Astrocyte (in vitro differentiated cells and primary cell): ENCODE data around the gene DSCAM. TPM values are rescaled to one million over a fixed set of nuclear protein-coding genes. Genes with fewer than 3 reads are reported as not detected.
A peak's percentile ranks its signal among the peaks of the same experiment; 100 is the strongest.
"Not testable (repeated sequence)": the region's sequence is repeated elsewhere in the genome, so short reads cannot be mapped to it uniquely, and the experiment has no call there.

ENCODE experiments used
- DNase-seq: peaks from one replicate; pipeline ENCODE4 v3.0.0-alpha.2; 2010; ENCODE audit warnings: low read depth
- FAIRE-seq: peaks from 2 replicates; lab custom pipeline; 2011; peaks lifted over from hg19 to GRCh38; lab: Jason Lieb, UNC
- H2AFZ ChIP-seq: 2 replicates; pipeline ENCODE4 v1.6.0; 2012; ENCODE audit warnings: low read depth, low read length, inconsistent platforms
- H3K27ac ChIP-seq: 2 replicates; pipeline ENCODE4 v1.5.1; 2011; ENCODE audit warnings: low read depth, low read length, inconsistent platforms
- H3K27me3 ChIP-seq: 2 replicates; pipeline ENCODE4 v1.6.0; 2011; ENCODE audit warnings: low read length, inconsistent platforms; ENCODE audit not compliant: insufficient read depth
- H3K36me3 ChIP-seq: 2 replicates; pipeline ENCODE4 v1.5.1; 2011; ENCODE audit warnings: low read length, inconsistent platforms; ENCODE audit not compliant: insufficient read depth
- H3K4me1 ChIP-seq: 2 replicates; pipeline ENCODE4 v1.5.1; 2011; ENCODE audit warnings: low read length, inconsistent platforms; ENCODE audit not compliant: insufficient read depth
- H3K4me2 ChIP-seq: 2 replicates; pipeline ENCODE4 v1.6.0; 2012; ENCODE audit warnings: low read length, inconsistent platforms
- H3K4me3 ChIP-seq: 2 replicates; pipeline ENCODE4 v1.5.1; 2011; ENCODE audit warnings: low read depth, mild to moderate bottlenecking, low read length, inconsistent platforms; ENCODE audit not compliant: insufficient read depth
- H3K79me2 ChIP-seq: 2 replicates; pipeline ENCODE4 v1.6.0; 2012; ENCODE audit warnings: mild to moderate bottlenecking, low read length, inconsistent platforms; ENCODE audit not compliant: insufficient read depth
- H3K9ac ChIP-seq: 2 replicates; pipeline ENCODE4 v1.6.0; 2012; ENCODE audit warnings: mild to moderate bottlenecking, low read length, inconsistent platforms
- H3K9me3 ChIP-seq: 2 replicates; pipeline ENCODE4 v1.5.1; 2012; ENCODE audit warnings: low read depth, mild to moderate bottlenecking, low read length, inconsistent platforms; ENCODE audit not compliant: insufficient read depth
- H4K20me1 ChIP-seq: 2 replicates; pipeline ENCODE4 v1.6.0; 2012; ENCODE audit warnings: low read length, inconsistent platforms; ENCODE audit not compliant: insufficient read depth
- H3K27ac Mint-ChIP-seq: one replicate; pipeline ENCODE4 v1.8.0; 2021; ENCODE audit warnings: mild to moderate bottlenecking, mixed read lengths; ENCODE audit not compliant: unreplicated experiment
- H3K27me3 Mint-ChIP-seq: one replicate; pipeline ENCODE4 v1.8.0; 2021; ENCODE audit warnings: low read depth, mixed read lengths; ENCODE audit not compliant: unreplicated experiment
- H3K36me3 Mint-ChIP-seq: one replicate; pipeline ENCODE4 v1.8.0; 2021; ENCODE audit warnings: low read depth, mixed read lengths; ENCODE audit not compliant: unreplicated experiment
- H3K4me1 Mint-ChIP-seq: one replicate; pipeline ENCODE4 v1.8.0; 2021; ENCODE audit warnings: low read depth, mixed read lengths; ENCODE audit not compliant: unreplicated experiment
- H3K4me3 Mint-ChIP-seq: one replicate; pipeline ENCODE4 v1.8.0; 2021; ENCODE audit warnings: mild to moderate bottlenecking, moderate library complexity, mixed read lengths; ENCODE audit not compliant: unreplicated experiment
- H3K9me3 Mint-ChIP-seq: one replicate; pipeline ENCODE4 v1.8.0; 2021; ENCODE audit warnings: mild to moderate bottlenecking, mixed read lengths; ENCODE audit not compliant: unreplicated experiment
- CTCF ChIP-seq: IDR thresholded peaks from 2 replicates; pipeline ENCODE4 v1.5.1; 2011; ENCODE audit warnings: low read depth, mild to moderate bottlenecking, inconsistent platforms, low read length, moderate library complexity; ENCODE audit not compliant: insufficient read depth
- EZH2 ChIP-seq: IDR thresholded peaks from 2 replicates; pipeline ENCODE4 v1.6.1; 2012; ENCODE audit warnings: mild to moderate bottlenecking, low read length, inconsistent platforms; ENCODE audit not compliant: insufficient read depth
- total RNA-seq: library from RNA; stranded (reverse); gene quantifications from 2 replicates; pipeline ENCODE4 v1.2.1, GENCODE V29; 2021

DSCAM gene
- total RNA-seq, 1 donor from 2014 or later = 0.18 TPM

- DNase-seq (no peak), FAIRE-seq (no peak)
- Mint-ChIP-seq H3K4me3 (no peak overlapping the region), H3K27ac (no peak overlapping the region), H3K36me3 (no peaks in the 10 kb centered on the region), H3K9me3 (peaks cover 6% of the 10 kb centered on the region), H3K27me3 (peaks cover 3% of the 10 kb centered on the region), H3K4me1 (no peaks in the 10 kb centered on the region)
- Histone ChIP-seq H3K9me3 (no peaks in the 10 kb centered on the region), H3K27me3 (no peaks in the 10 kb centered on the region), H3K4me2 (no peak overlapping the region), H4K20me1 (no peaks in the 10 kb centered on the region), H3K36me3 (no peaks in the 10 kb centered on the region), H3K9ac (no peak overlapping the region), H2AFZ (no peak overlapping the region), H3K4me1 (peaks cover 4% of the 10 kb centered on the region), H3K4me3 (no peak overlapping the region), H3K27ac (no peak overlapping the region), H3K79me2 (no peaks in the 10 kb centered on the region)
- TF ChIP-seq CTCF = no peak
- no peak for TF ChIP-seq EZH2
Observed at GRCh38 chr21:40187244-40187643, 659.7 kb downstream of the DSCAM start.

GRCh38 chr21:40186045-40186444 is 660.9 kb downstream of the DSCAM start:
- Histone ChIP-seq H3K27ac (no peak overlapping the region), H3K36me3 (no peaks in the 10 kb centered on the region), H3K4me2 (no peak overlapping the region), H3K27me3 (no peaks in the 10 kb centered on the region), H3K79me2 (no peaks in the 10 kb centered on the region), H2AFZ (no peak overlapping the region), H4K20me1 (no peaks in the 10 kb centered on the region), H3K4me1 (peaks cover 4% of the 10 kb centered on the region), H3K9me3 (no peaks in the 10 kb centered on the region), H3K9ac (no peak overlapping the region), H3K4me3 (no peak overlapping the region)
- no peak for FAIRE-seq
- no peaks in the 10 kb centered on the region for H3K36me3 Mint-ChIP-seq
- H3K4me3 Mint-ChIP-seq = no peak overlapping the region
- H3K27me3 Mint-ChIP-seq = peaks cover 3% of the 10 kb centered on the region
- TF ChIP-seq CTCF = no peak
- TF ChIP-seq EZH2 = no peak
- DNase-seq = peak; percentile 77
- H3K4me1 Mint-ChIP-seq = no peaks in the 10 kb centered on the region
- H3K9me3 Mint-ChIP-seq = peaks cover 8% of the 10 kb centered on the region
- no peak overlapping the region for H3K27ac Mint-ChIP-seq

- Mint-ChIP-seq H3K9me3 (peaks cover 11% of the 10 kb centered on the region), H3K27ac (no peak overlapping the region)
Observed at GRCh38 chr21:40185208-40185607, 661.8 kb downstream of the DSCAM start.

GRCh38 chr21:40182491-40182890 is 664.5 kb downstream of the DSCAM start:
- not testable (repeated sequence) for H3K27ac ChIP-seq, H3K27ac Mint-ChIP-seq, H3K4me1 Mint-ChIP-seq, H3K79me2 ChIP-seq, H3K4me3 Mint-ChIP-seq, H3K9me3 Mint-ChIP-seq, DNase-seq, H3K27me3 ChIP-seq, H3K4me3 ChIP-seq, H2AFZ ChIP-seq, H3K27me3 Mint-ChIP-seq, H3K9ac ChIP-seq, H3K4me2 ChIP-seq, H3K9me3 ChIP-seq, H3K4me1 ChIP-seq, FAIRE-seq, H3K36me3 Mint-ChIP-seq, H3K36me3 ChIP-seq, H4K20me1 ChIP-seq

More at GRCh38 chr21:40185208-40185607, 661.8 kb downstream of the DSCAM start:
- FAIRE-seq (no peak), DNase-seq (no peak)
- H3K79me2 ChIP-seq = no peaks in the 10 kb centered on the region
- H3K4me1 Mint-ChIP-seq = no peaks in the 10 kb centered on the region
- no peak for TF ChIP-seq CTCF
- TF ChIP-seq EZH2 = no peak
- peaks cover 3% of the 10 kb centered on the region for H3K27me3 Mint-ChIP-seq
- H3K4me2 ChIP-seq = no peak overlapping the region
- no peaks in the 10 kb centered on the region for H3K27me3 ChIP-seq
- H3K36me3 ChIP-seq = no peaks in the 10 kb centered on the region
- H3K9me3 ChIP-seq = no peaks in the 10 kb centered on the region
- no peak overlapping the region for H3K9ac ChIP-seq
- no peak overlapping the region for H2AFZ ChIP-seq
- no peak overlapping the region for H3K27ac ChIP-seq
- H3K36me3 Mint-ChIP-seq = no peaks in the 10 kb centered on the region
- no peak overlapping the region for H3K4me3 Mint-ChIP-seq
- no peak overlapping the region for H3K4me3 ChIP-seq
- H4K20me1 ChIP-seq = no peaks in the 10 kb centered on the region
- H3K4me1 ChIP-seq = peaks cover 4% of the 10 kb centered on the region
